Smooth muscle cell of the brain vasculature (primary cell): ENCODE results near the gene ZCCHC2.

Experiments
- DNase-seq: peaks from one replicate; pipeline ENCODE4 v3.0.0-alpha.2; 2012; ENCODE audit warnings: low read depth, low spot score

The ZCCHC2 gene

GRCh38 chr18:62510789-62511188 lies 12.0 kb upstream of the ZCCHC2 start:
- no peak for DNase-seq

- no peak for DNase-seq
These were observed 10.3 kb upstream of the ZCCHC2 start for GRCh38 chr18:62512532-62512931.

GRCh38 chr18:62512996-62513395 lies 9.8 kb upstream of the ZCCHC2 start:
- DNase-seq, result no peak

GRCh38 chr18:62514570-62514969 lies 8.3 kb upstream of the ZCCHC2 start:
- no peak for DNase-seq

GRCh38 chr18:62516242-62516641 lies 6.6 kb upstream of the ZCCHC2 start:
- DNase-seq, result no peak

GRCh38 chr18:62518460-62519375 lies 4.1 kb upstream of the ZCCHC2 start:
- DNase-seq, result no peak

GRCh38 chr18:62519684-62520083 lies 3.1 kb upstream of the ZCCHC2 start:
- no peak for DNase-seq

GRCh38 chr18:62521082-62521481 lies 1.7 kb upstream of the ZCCHC2 start:
- DNase-seq, result no peak

- DNase-seq, result no peak
These were observed 1.2 kb upstream of the ZCCHC2 start for GRCh38 chr18:62521593-62521992.

GRCh38 chr18:62522178-62522503 lies 684 bp upstream of the ZCCHC2 start:
- no peak for DNase-seq

GRCh38 chr18:62523255-62523588 lies 397 bp downstream of the ZCCHC2 start:
- DNase-seq, result no peak

- DNase-seq, result no peak
These were observed 1.0 kb downstream of the ZCCHC2 start for GRCh38 chr18:62523631-62524439.

GRCh38 chr18:62524440-62525200 lies 1.8 kb downstream of the ZCCHC2 start:
- no peak for DNase-seq

GRCh38 chr18:62525608-62526007 lies 2.8 kb downstream of the ZCCHC2 start:
- no peak for DNase-seq

GRCh38 chr18:62526098-62527025 lies 3.5 kb downstream of the ZCCHC2 start:
- DNase-seq, result peak; percentile 26

- no peak for DNase-seq
These were observed 6.8 kb downstream of the ZCCHC2 start for GRCh38 chr18:62529597-62529996.

- no peak for DNase-seq
These were observed 8.3 kb downstream of the ZCCHC2 start for GRCh38 chr18:62531078-62531477.

GRCh38 chr18:62531931-62532330 lies 9.1 kb downstream of the ZCCHC2 start:
- no peak for DNase-seq

- DNase-seq, result no peak
These were observed 13.2 kb downstream of the ZCCHC2 start for GRCh38 chr18:62536005-62536404.

- DNase-seq, result no peak
These were observed 14.4 kb downstream of the ZCCHC2 start for GRCh38 chr18:62537042-62537894.
